B cell (primary cell): Measurements from ENCODE around the gene MYL4. TPM values are rescaled to one million over a fixed set of nuclear protein-coding genes. Genes with fewer than 3 reads are reported as not detected.
A peak's percentile ranks its signal among the peaks of the same experiment; 100 is the strongest.

Experiments
- ATAC-seq: fragments of 200-7000 bp; cut with Tn5 transposase; one replicate; pipeline ENCODE4 v1.10.0; 2021; ENCODE audit warnings: low read depth, mild to moderate bottlenecking, moderate number of reproducible peaks, moderate library complexity
- CTCF ChIA-PET: fragments of 350-600 bp; sonication (Branson Sonifier 250); formaldehyde crosslinking; loops from one replicate; lab custom pipeline; 2021; ENCODE audit warnings: antibody characterized with exemption, inconsistent platforms; lab: Charles Lee
- POLR2A ChIA-PET: fragments of 350-600 bp; sonication (Branson Sonifier 250); formaldehyde crosslinking; loops from one replicate; lab custom pipeline; 2021; ENCODE audit warnings: antibody characterized with exemption; lab: Charles Lee
- DNase-seq: peaks from one replicate; pipeline ENCODE4 v3.0.0; 2013
- H2AFZ ChIP-seq: 2 replicates; pipeline ENCODE4 v1.6.1; 2012; ENCODE audit warnings: mild to moderate bottlenecking, low read depth, low read length; ENCODE audit not compliant: insufficient read depth, poor library complexity, severe bottlenecking
- H3K27ac ChIP-seq, 2 donors: 1 replicate in 1 of 2; 2 replicates in 1 of 2; pipeline ENCODE4 v1.5.1; 2012 to 2013; ENCODE audit warnings: low read length in 2 of 2, mild to moderate bottlenecking in 2 of 2, moderate library complexity in 1 of 2
- H3K27me3 ChIP-seq, 4 experiments: fragments of 200-600 bp in 1 of 4; sonication (generic) in 1 of 4; replicated peaks in 1 of 4; 1 replicate in 2 of 4; 2 replicates in 2 of 4; pipeline versions ENCODE4 v1.6.1 to v1.7.0; 2013 to 2016; ENCODE audit warnings: low read length in 3 of 4, mild to moderate bottlenecking in 2 of 4, mixed read lengths in 1 of 4, moderate library complexity in 1 of 4; ENCODE audit not compliant: insufficient read depth in 4 of 4, control insufficient read depth in 3 of 4; ENCODE audit errors: control extremely low read depth in 1 of 4
- H3K36me3 ChIP-seq, 2 experiments: replicated peaks in 1 of 2; 1 replicate in 1 of 2; 2 replicates in 1 of 2; pipeline versions ENCODE4 v1.6.1 to v1.7.1; 2013; ENCODE audit warnings: low read length in 1 of 2; ENCODE audit not compliant: insufficient read depth in 2 of 2, control insufficient read depth in 1 of 2; ENCODE audit errors: control extremely low read depth in 1 of 2, extremely low read depth in 1 of 2
- H3K4me1 ChIP-seq, 2 donors: fragments of 200-600 bp in 1 of 2; sonication (generic) in 1 of 2; 1 replicate in 1 of 2; 2 replicates in 1 of 2; pipeline versions ENCODE4 v1.5.1 to v1.6.1; 2013 to 2017; ENCODE audit warnings: low read length in 2 of 2; ENCODE audit not compliant: control insufficient read depth in 2 of 2, insufficient read depth in 2 of 2
- H3K4me2 ChIP-seq: replicated peaks from 2 replicates; pipeline ENCODE3; 2012; ENCODE audit warnings: mild to moderate bottlenecking, low read depth, low read length; ENCODE audit not compliant: poor library complexity, severe bottlenecking
- H3K4me3 ChIP-seq, 5 experiments: fragments of 200-600 bp in 1 of 5; sonication (generic) in 1 of 5; 1 replicate in 3 of 5; 2 replicates in 2 of 5; pipeline versions ENCODE4 v1.5.1 to v1.7.0; 2011 to 2016; ENCODE audit warnings: low read length in 4 of 5, mild to moderate bottlenecking in 4 of 5, low read depth in 2 of 5, control low read depth in 1 of 5, moderate library complexity in 1 of 5; ENCODE audit not compliant: insufficient read depth in 1 of 5; ENCODE audit errors: control extremely low read depth in 1 of 5, extremely low read depth in 1 of 5
- H3K79me2 ChIP-seq: fragments of 200-600 bp; sonication (generic); one replicate; pipeline ENCODE4 v1.6.0; 2016; ENCODE audit warnings: low read length; ENCODE audit not compliant: control insufficient read depth, insufficient read depth
- H3K9ac ChIP-seq: fragments of 200-600 bp; sonication (generic); 2 replicates; pipeline ENCODE4 v1.6.1; 2017; ENCODE audit warnings: mild to moderate bottlenecking, low read length, moderate library complexity
- H3K9me3 ChIP-seq, 3 donors: one replicate each; pipeline versions ENCODE4 v1.6.1 to v1.7.1; 2013; ENCODE audit warnings: low read length in 2 of 3; ENCODE audit not compliant: control insufficient read depth in 2 of 3, insufficient read depth in 1 of 3; ENCODE audit errors: control extremely low read depth in 1 of 3
- H4K20me1 ChIP-seq: 2 replicates; pipeline ENCODE4 v1.6.0; 2012; ENCODE audit warnings: mild to moderate bottlenecking, low read length; ENCODE audit not compliant: insufficient read depth, control insufficient read depth, poor library complexity, severe bottlenecking
- H3K27ac Mint-ChIP-seq: one replicate; pipeline ENCODE4 v1.8.0; 2021; ENCODE audit warnings: mixed read lengths
- H3K27me3 Mint-ChIP-seq: one replicate; pipeline ENCODE4 v1.8.0; 2021; ENCODE audit warnings: mixed read lengths
- H3K4me1 Mint-ChIP-seq: one replicate; pipeline ENCODE4 v1.8.0; 2021; ENCODE audit warnings: mixed read lengths
- H3K4me3 Mint-ChIP-seq: one replicate; pipeline ENCODE4 v1.8.0; 2021; ENCODE audit warnings: mixed read lengths
- H3K9me3 Mint-ChIP-seq: one replicate; pipeline ENCODE4 v1.8.0; 2022; ENCODE audit warnings: mixed read lengths; ENCODE audit not compliant: insufficient read depth
- CTCF ChIP-seq: fragments of 200-600 bp; IDR thresholded peaks from one replicate; pipeline ENCODE4 v1.8.0; 2022; ENCODE audit warnings: antibody characterized with exemption, mild to moderate bottlenecking
- EZH2 ChIP-seq: IDR thresholded peaks from 2 replicates; pipeline ENCODE4 v1.6.1; 2012; ENCODE audit warnings: borderline replicate concordance, low read depth, mild to moderate bottlenecking, moderate library complexity, low read length; ENCODE audit not compliant: insufficient read depth, poor library complexity, severe bottlenecking
- WGBS: methylation state at CpG from one replicate; pipeline ENCODE4 v1.1.5; 2013; ENCODE audit warnings: missing lambda C conversion rate; ENCODE audit not compliant: insufficient coverage; 5-methylcytosine and 5-hydroxymethylcytosine counted together
- intact Hi-C: fragments of 100-400 bp; cut with micrococcal nuclease; formaldehyde crosslinking; loops from one replicate; pipeline ENCODE4 v1.10.0; 2022
- polyA plus RNA-seq: library from polyadenylated mRNA; depleted of rRNA; stranded (reverse); fragments of >200 nt; gene quantifications from 2 replicates; pipeline ENCODE4 v1.2.3, GENCODE V29; 2012
- total RNA-seq, 2 donors: library from RNA; stranded (reverse); fragments of 120-200 nt in 1 of 2; gene quantifications; 1 replicate in 1 of 2; 2 replicates in 1 of 2; pipeline versions ENCODE4 v1.2.3 to v1.2.4, GENCODE V29; 2013 to 2022

The MYL4 gene
- total and polyA plus RNA-seq, 2 donors (not counting 1 experiment from before 2014, with no cell fraction given): 0.16 to 0.42 TPM

- DNase-seq (peak; percentile 79), ATAC-seq (peak; percentile 67)
- no peaks in the 10 kb centered on the region for H3K36me3 ChIP-seq
Measured at GRCh38 chr17:47199627-47200324, 9.4 kb upstream of the MYL4 start.

More at GRCh38 chr17:47199627-47200324, 9.4 kb upstream of the MYL4 start:
- no peaks in the 10 kb centered on the region for H4K20me1 ChIP-seq
- peak overlapping the region; percentile 53 for H3K9ac ChIP-seq
- H3K4me1 Mint-ChIP-seq: peaks cover 42% of the 10 kb centered on the region
- TF ChIP-seq EZH2: no peak
- no peak for TF ChIP-seq CTCF
- no peaks in the 10 kb centered on the region for H3K27me3 Mint-ChIP-seq
- H3K9me3 ChIP-seq: no peaks in the 10 kb centered on the region
- peak overlapping the region; percentile 65 for H2AFZ ChIP-seq
- H3K27ac ChIP-seq: peak overlapping the region; percentile 82 to 90
- ChIA-PET CTCF (interaction anchor here (0.6 to 2.1 kb wide), 4 partner anchors 10 to 480 kb away, joined by 3 to 10 read pairs (median 4); partner anchors contain the start of genes CDC27 and EFCAB13), POLR2A (interaction anchor here (0.6 to 1.6 kb wide), 4 partner anchors 8 to 1045 kb away, joined by 3 to 12 read pairs (median 6); partner anchors contain the start of gene CDC27)
- H3K27me3 ChIP-seq: no peaks in the 10 kb centered on the region
- peak overlapping the region; percentile 96 for H3K27ac Mint-ChIP-seq
- peak overlapping the region; percentile 21 to 45 (median 41) for H3K4me3 ChIP-seq
- intact Hi-C loops: loop anchor here (1.0 kb wide), 2 partner anchors 10 to 125 kb away; partner anchors contain the start of gene CDC27
- H3K4me1 ChIP-seq: peaks cover 40 to 46% of the 10 kb centered on the region in 2 donors
- peak overlapping the region; percentile 80 for H3K4me3 Mint-ChIP-seq
- H3K4me2 ChIP-seq: peak overlapping the region; percentile 76
- H3K79me2 ChIP-seq: no peaks in the 10 kb centered on the region
- no peaks in the 10 kb centered on the region for H3K9me3 Mint-ChIP-seq
- 88% methylated on average over 5 of the region's 8 CpGs for WGBS
